ENCODE measurements around the gene CCDC87. TPM values are rescaled to one million over a fixed set of nuclear protein-coding genes. Genes with fewer than 3 reads are reported as not detected.

Gene CCDC87
- total and polyA plus RNA-seq, 4 donors: 0.12 to 0.67 (median 0.22) TPM

DNA sequence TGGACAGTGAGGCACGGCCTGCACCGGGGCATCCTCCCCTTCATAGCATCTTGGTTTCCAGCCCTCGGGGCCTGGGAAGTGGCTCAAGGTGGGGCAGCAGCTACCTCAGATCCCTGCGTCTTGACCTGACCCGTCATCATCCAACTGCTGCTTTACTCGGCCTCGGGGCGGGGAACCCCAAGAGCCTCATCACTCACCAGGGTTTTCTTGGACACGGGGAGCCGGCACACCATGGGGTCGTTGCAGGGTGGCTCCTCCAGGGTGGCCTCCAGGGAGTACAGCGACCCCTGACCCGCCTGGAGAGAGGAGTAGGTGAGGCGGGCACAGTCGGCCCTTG is 25.1 kb downstream of the CCDC87 start:
- H3K27ac ChIP-seq (ENCODE audit: low read depth in 1 of 2, low read length in 1 of 2): no peak overlapping the region

DNA sequence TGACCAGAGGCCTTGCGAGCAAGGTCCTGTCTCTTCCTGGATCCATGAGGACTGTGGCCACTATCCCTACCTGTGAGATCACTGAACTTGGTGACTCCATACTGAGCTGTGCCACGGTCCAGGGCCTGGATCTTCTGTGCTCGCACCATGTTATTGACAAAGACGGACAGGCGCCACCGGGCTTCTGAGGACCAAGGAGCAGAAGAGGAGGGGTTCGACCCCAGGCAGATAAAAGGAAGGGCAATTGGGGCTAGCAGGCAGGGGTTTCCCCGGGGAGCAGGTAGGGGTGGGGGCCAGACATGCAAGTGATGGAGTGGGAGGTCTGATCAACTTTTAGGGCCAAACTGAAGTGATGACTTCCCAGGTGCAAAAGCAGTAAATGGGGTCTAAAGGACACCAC is 26.6 kb downstream of the CCDC87 start:
- Histone ChIP-seq H3K4me3 (no peak overlapping the region), H3K9me3 (ENCODE audit: control insufficient read depth in 4 of 4, insufficient read depth in 3 of 4, low read length in 3 of 4) (no peaks in the 10 kb centered on the region), H3K4me1 (ENCODE audit: control insufficient read depth in 5 of 5, insufficient read depth in 5 of 5, low read length in 5 of 5) (peaks cover 0 to 10% (median 0%) of the 10 kb centered on the region in 5 donors), H3K27ac (ENCODE audit: low read depth in 1 of 2, low read length in 1 of 2) (no peak overlapping the region), H3K9ac (ENCODE audit: insufficient read depth in 1 of 2, low read length in 2 of 2) (no peak overlapping the region), H3K27me3 (ENCODE audit: control insufficient read depth in 3 of 3, insufficient read depth in 3 of 3, low read length in 2 of 3) (no peaks in the 10 kb centered on the region), H3K36me3 (ENCODE audit: control insufficient read depth in 4 of 4, insufficient read depth in 4 of 4, low read length in 4 of 4) (peaks cover 0 to 2% (median 0%) of the 10 kb centered on the region in 4 donors)
- TF ChIP-seq, protein P1, sequence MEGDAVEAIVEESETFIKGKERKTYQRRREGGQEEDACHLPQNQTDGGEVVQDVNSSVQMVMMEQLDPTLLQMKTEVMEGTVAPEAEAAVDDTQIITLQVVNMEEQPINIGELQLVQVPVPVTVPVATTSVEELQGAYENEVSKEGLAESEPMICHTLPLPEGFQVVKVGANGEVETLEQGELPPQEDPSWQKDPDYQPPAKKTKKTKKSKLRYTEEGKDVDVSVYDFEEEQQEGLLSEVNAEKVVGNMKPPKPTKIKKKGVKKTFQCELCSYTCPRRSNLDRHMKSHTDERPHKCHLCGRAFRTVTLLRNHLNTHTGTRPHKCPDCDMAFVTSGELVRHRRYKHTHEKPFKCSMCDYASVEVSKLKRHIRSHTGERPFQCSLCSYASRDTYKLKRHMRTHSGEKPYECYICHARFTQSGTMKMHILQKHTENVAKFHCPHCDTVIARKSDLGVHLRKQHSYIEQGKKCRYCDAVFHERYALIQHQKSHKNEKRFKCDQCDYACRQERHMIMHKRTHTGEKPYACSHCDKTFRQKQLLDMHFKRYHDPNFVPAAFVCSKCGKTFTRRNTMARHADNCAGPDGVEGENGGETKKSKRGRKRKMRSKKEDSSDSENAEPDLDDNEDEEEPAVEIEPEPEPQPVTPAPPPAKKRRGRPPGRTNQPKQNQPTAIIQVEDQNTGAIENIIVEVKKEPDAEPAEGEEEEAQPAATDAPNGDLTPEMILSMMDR (IDR thresholded peaks at IDR 0.05; ENCODE audit: control extremely low read depth, extremely low read depth): no peak
- 91 to 93% methylated on average over 8 of the region's 8 CpGs for WGBS, 2 donors
- no peak for ATAC-seq (ENCODE audit: insufficient read depth, low FRiP score)
- no peak for DNase-seq

More for the DNA sequence above, 25.1 kb downstream of the CCDC87 start:
- 61 to 69% methylated on average over 14 to 15 of the region's 15 CpGs for WGBS, 2 donors
- peaks cover 0 to 2% (median 0%) of the 10 kb centered on the region in 4 donors for H3K36me3 ChIP-seq (ENCODE audit: control insufficient read depth in 4 of 4, insufficient read depth in 4 of 4, low read length in 4 of 4)
- H3K9me3 ChIP-seq (ENCODE audit: control insufficient read depth in 4 of 4, insufficient read depth in 3 of 4, low read length in 3 of 4): no peaks in the 10 kb centered on the region
- no peak for ATAC-seq (ENCODE audit: insufficient read depth, low FRiP score)
- no peak overlapping the region for H3K9ac ChIP-seq (ENCODE audit: insufficient read depth in 1 of 2, low read length in 2 of 2)
- TF ChIP-seq, protein P1 (IDR thresholded peaks at IDR 0.05; ENCODE audit: control extremely low read depth, extremely low read depth): no peak
- DNase-seq: no peak
- no peaks in the 10 kb centered on the region for H3K27me3 ChIP-seq (ENCODE audit: control insufficient read depth in 3 of 3, insufficient read depth in 3 of 3, low read length in 2 of 3)
- no peak overlapping the region for H3K4me3 ChIP-seq
- H3K4me1 ChIP-seq (ENCODE audit: control insufficient read depth in 5 of 5, insufficient read depth in 5 of 5, low read length in 5 of 5): peaks cover 0 to 10% (median 0%) of the 10 kb centered on the region in 5 donors

DNA sequence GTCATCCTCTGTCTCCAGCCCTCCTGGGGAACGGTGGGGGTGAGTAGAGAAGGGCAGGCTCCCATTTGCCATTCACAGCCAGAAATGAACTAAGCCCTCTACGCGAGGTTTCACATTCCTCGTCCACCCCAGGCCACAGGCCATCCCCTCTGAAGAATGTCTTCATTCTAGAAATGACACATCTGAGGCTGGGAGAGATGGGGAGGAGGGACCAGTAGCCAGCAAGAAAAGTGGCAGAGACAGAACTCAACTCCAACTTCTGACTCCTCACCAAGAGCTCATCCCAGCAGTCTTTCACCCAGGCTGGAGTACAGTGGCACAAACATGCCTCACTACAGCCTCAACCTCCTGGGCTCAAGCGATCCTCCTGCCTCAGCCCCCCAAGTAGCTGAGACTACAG is 27.9 kb downstream of the CCDC87 start:
- H3K9ac ChIP-seq (ENCODE audit: insufficient read depth in 1 of 2, low read length in 2 of 2): no peak overlapping the region
- H3K27ac ChIP-seq (ENCODE audit: low read depth in 1 of 2, low read length in 1 of 2): no peak overlapping the region
- DNase-seq (no peak), ATAC-seq (ENCODE audit: insufficient read depth, low FRiP score) (no peak)
- peaks cover 0 to 10% (median 0%) of the 10 kb centered on the region in 5 donors for H3K4me1 ChIP-seq (ENCODE audit: control insufficient read depth in 5 of 5, insufficient read depth in 5 of 5, low read length in 5 of 5)
- WGBS, 2 donors: 91 to 93% methylated on average over 5 of the region's 5 CpGs
- peaks cover 0 to 2% (median 0%) of the 10 kb centered on the region in 4 donors for H3K36me3 ChIP-seq (ENCODE audit: control insufficient read depth in 4 of 4, insufficient read depth in 4 of 4, low read length in 4 of 4)
- no peak overlapping the region for H3K4me3 ChIP-seq
- TF ChIP-seq, protein P1 (IDR thresholded peaks at IDR 0.05; ENCODE audit: control extremely low read depth, extremely low read depth): no peak
- no peaks in the 10 kb centered on the region for H3K9me3 ChIP-seq (ENCODE audit: control insufficient read depth in 4 of 4, insufficient read depth in 3 of 4, low read length in 3 of 4)
- no peaks in the 10 kb centered on the region for H3K27me3 ChIP-seq (ENCODE audit: control insufficient read depth in 3 of 3, insufficient read depth in 3 of 3, low read length in 2 of 3)

DNA sequence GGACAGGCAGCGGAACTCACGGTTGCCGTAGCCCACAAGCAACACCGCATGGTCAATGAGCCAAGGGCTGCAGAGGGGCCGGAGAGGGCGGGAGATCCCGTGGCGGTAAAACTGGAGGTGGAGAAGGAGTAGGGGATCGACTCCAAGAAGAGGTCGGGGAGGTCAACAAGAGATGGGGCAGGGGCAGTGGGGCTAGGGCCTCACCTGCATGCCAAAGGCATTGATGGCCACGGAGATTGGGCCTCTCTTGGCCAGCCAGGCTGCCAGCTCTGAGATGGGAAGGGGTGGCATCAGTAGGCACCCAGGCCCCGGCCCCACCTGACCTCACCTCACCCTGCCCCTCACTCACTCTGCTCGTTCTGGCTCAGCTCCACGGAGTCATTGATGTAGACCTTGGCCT is 28.3 kb downstream of the CCDC87 start:
- TF ChIP-seq, protein P1 (IDR thresholded peaks at IDR 0.05; ENCODE audit: control extremely low read depth, extremely low read depth): no peak
- no peak overlapping the region for H3K4me3 ChIP-seq
- peaks cover 0 to 10% (median 0%) of the 10 kb centered on the region in 5 donors for H3K4me1 ChIP-seq (ENCODE audit: control insufficient read depth in 5 of 5, insufficient read depth in 5 of 5, low read length in 5 of 5)
- H3K27ac ChIP-seq (ENCODE audit: low read depth in 1 of 2, low read length in 1 of 2): no peak overlapping the region
- no peak for DNase-seq
- H3K9ac ChIP-seq (ENCODE audit: insufficient read depth in 1 of 2, low read length in 2 of 2): no peak overlapping the region
- ATAC-seq (ENCODE audit: insufficient read depth, low FRiP score): no peak
- 91 to 95% methylated on average over 13 to 14 of the region's 14 CpGs for WGBS, 2 donors
- no peaks in the 10 kb centered on the region for H3K27me3 ChIP-seq (ENCODE audit: control insufficient read depth in 3 of 3, insufficient read depth in 3 of 3, low read length in 2 of 3)
- no peaks in the 10 kb centered on the region for H3K9me3 ChIP-seq (ENCODE audit: control insufficient read depth in 4 of 4, insufficient read depth in 3 of 4, low read length in 3 of 4)
- H3K36me3 ChIP-seq (ENCODE audit: control insufficient read depth in 4 of 4, insufficient read depth in 4 of 4, low read length in 4 of 4): peaks cover 0 to 2% (median 0%) of the 10 kb centered on the region in 4 donors

Data from lung (tissue), 12 donors.